GM18867 (cell line): ENCODE results near the gene FBXO44.
"Not testable (repeated sequence)": the region's sequence is repeated elsewhere in the genome, so short reads cannot be mapped to it uniquely, and the experiment has no call there.

ENCODE experiments used
- ATAC-seq: cut with Tn5 transposase; IDR thresholded peaks from one replicate; pipeline ENCODE4 v1.9.1; 2021; ENCODE audit warnings: mild to moderate bottlenecking, moderate library complexity; ENCODE audit not compliant: unreplicated experiment

The FBXO44 gene

GRCh38 chr1:11638121-11638520, 16.6 kb upstream of the FBXO44 start:
- no peak for ATAC-seq

- no peak for ATAC-seq
Observed at GRCh38 chr1:11639372-11639771, 15.3 kb upstream of the FBXO44 start.

- no peak for ATAC-seq
Observed at GRCh38 chr1:11640101-11640500, 14.6 kb upstream of the FBXO44 start.

- no peak for ATAC-seq
Observed at GRCh38 chr1:11640944-11641343, 13.7 kb upstream of the FBXO44 start.

- no peak for ATAC-seq
Observed at GRCh38 chr1:11641776-11642305, 12.8 kb upstream of the FBXO44 start.

- ATAC-seq = not testable (repeated sequence)
Observed at GRCh38 chr1:11642418-11643017, 12.2 kb upstream of the FBXO44 start.

GRCh38 chr1:11643782-11644181, 10.9 kb upstream of the FBXO44 start:
- ATAC-seq = no peak

GRCh38 chr1:11645270-11645669, 9.4 kb upstream of the FBXO44 start:
- no peak for ATAC-seq

GRCh38 chr1:11645670-11646265, 8.9 kb upstream of the FBXO44 start:
- no peak for ATAC-seq

GRCh38 chr1:11646317-11646716, 8.4 kb upstream of the FBXO44 start:
- no peak for ATAC-seq

GRCh38 chr1:11647333-11647732, 7.3 kb upstream of the FBXO44 start:
- ATAC-seq = no peak

GRCh38 chr1:11648039-11648438, 6.6 kb upstream of the FBXO44 start:
- ATAC-seq = no peak

GRCh38 chr1:11648732-11649158, 5.9 kb upstream of the FBXO44 start:
- no peak for ATAC-seq

- ATAC-seq = no peak
Observed at GRCh38 chr1:11649237-11649623, 5.4 kb upstream of the FBXO44 start.

GRCh38 chr1:11649624-11650330, 4.9 kb upstream of the FBXO44 start:
- ATAC-seq = no peak

GRCh38 chr1:11650331-11650991, 4.2 kb upstream of the FBXO44 start:
- no peak for ATAC-seq

- no peak for ATAC-seq
Observed at GRCh38 chr1:11651017-11651416, 3.7 kb upstream of the FBXO44 start.

GRCh38 chr1:11652203-11652780, 2.4 kb upstream of the FBXO44 start:
- no peak for ATAC-seq

GRCh38 chr1:11653101-11653860, 1.4 kb upstream of the FBXO44 start:
- ATAC-seq = no peak

- ATAC-seq = no peak
Observed at GRCh38 chr1:11653861-11654136, 878 bp upstream of the FBXO44 start.
